Measurements from ENCODE around the gene ENOSF1.

- TF ChIP-seq ZNF274 (IDR thresholded peaks at IDR 0.05; ENCODE audit: low read depth, low read length) = no peak
- no peak for TF ChIP-seq SUZ12 (IDR thresholded peaks at IDR 0.05; ENCODE audit: extremely low read depth, insufficient read depth, insufficient read length)
- no peak for TF ChIP-seq YY1 (IDR thresholded peaks at IDR 0.05; ENCODE audit: insufficient read depth, insufficient read length)
Measured at GRCh38 chr18:680392-680791, 32.0 kb downstream of the ENOSF1 start.
